HCT116 (cell line): ENCODE data around the gene CHST12. TPM values are rescaled to one million over a fixed set of nuclear protein-coding genes. Genes with fewer than 3 reads are reported as not detected.

ENCODE experiments used
- ATAC-seq: fragments of 200-7000 bp; cut with Tn5 transposase; 2 replicates; pipeline ENCODE4 v1.9.1; 2020; ENCODE audit warnings: mild to moderate bottlenecking, moderate library complexity
- BruUV-seq: library from RNA; stranded (reverse); fragments of 400-500 nt; replicated peaks from 2 replicates; lab custom pipeline; 2021; lab: Mats Ljungman, UMichigan
- CTCF ChIA-PET: fragments of 300-600 bp; sonication (Branson Sonifier 250); formaldehyde crosslinking; loops from one replicate; lab custom pipeline; 2021; ENCODE audit warnings: antibody characterized with exemption; lab: Charles Lee
- POLR2A ChIA-PET: fragments of 300-600, 350-600 bp; sonication (Branson Sonifier 250); formaldehyde crosslinking; loops from one replicate; lab custom pipeline; 2021; ENCODE audit warnings: antibody characterized with exemption; lab: Charles Lee
- RAD21 ChIA-PET, 2 experiments: fragments of 300-600 bp; sonication (Branson Sonifier 250); formaldehyde crosslinking; loops; one replicate each; lab custom pipeline; 2023; ENCODE audit warnings: low total read pairs in 2 of 2; ENCODE audit not compliant: uncharacterized antibody in 2 of 2, unreplicated experiment in 2 of 2, low non-redundant PET in 1 of 2; lab: Charles Lee
- DNase-seq: peaks from one replicate; pipeline ENCODE4 v3.0.0-alpha.2; 2010; ENCODE audit warnings: low read depth, low spot score
- H2AFZ ChIP-seq: fragments of 200-600 bp; shearing (Covaris generic), sonication (generic); 2 replicates; pipeline ENCODE4 v1.6.1; 2017; ENCODE audit warnings: low read depth, mixed run types, mixed read lengths, antibody characterized with exemption, low read length; ENCODE audit not compliant: poor library complexity, severe bottlenecking
- H3K27ac ChIP-seq: 2 replicates; pipeline ENCODE4 v1.5.1; 2012; ENCODE audit warnings: low read depth, low read length
- H3K27me3 ChIP-seq: fragments of 200-600 bp; sonication (generic); 2 replicates; pipeline ENCODE4 v1.6.1; 2016; ENCODE audit warnings: mixed run types, low read length, mixed read lengths; ENCODE audit not compliant: insufficient read depth
- H3K36me3 ChIP-seq, 2 experiments: fragments of 200-500 bp in 1 of 2; fragments of 200-600 bp in 1 of 2; sonication (Bioruptor generic) in 1 of 2; sonication (generic) in 1 of 2; 2 replicates each; pipeline versions ENCODE4 v1.5.1 to v1.6.1; 2014 to 2016; ENCODE audit warnings: low read length in 2 of 2, inconsistent platforms in 1 of 2, mixed read lengths in 1 of 2, mixed run types in 1 of 2; ENCODE audit not compliant: insufficient read depth in 2 of 2, control insufficient read depth in 1 of 2
- H3K4me1 ChIP-seq, 2 experiments: fragments of 200-600 bp in 1 of 2; sonication (generic) in 1 of 2; 2 replicates each; pipeline versions ENCODE4 v1.5.1 to v1.6.1; 2012 to 2017; ENCODE audit warnings: low read length in 2 of 2, inconsistent platforms in 1 of 2, mild to moderate bottlenecking in 1 of 2, mixed read lengths in 1 of 2, mixed run types in 1 of 2, moderate library complexity in 1 of 2; ENCODE audit not compliant: insufficient read depth in 2 of 2, control insufficient read depth in 1 of 2
- H3K4me2 ChIP-seq: fragments of 200-600 bp; sonication (generic); 2 replicates; pipeline ENCODE4 v1.6.1; 2017; ENCODE audit warnings: mixed run types, low read length, mixed read lengths
- H3K4me3 ChIP-seq, 2 experiments: fragments of 200-600 bp in 1 of 2; sonication (generic) in 1 of 2; replicated peaks in 1 of 2; 2 replicates each; pipeline ENCODE4 v1.5.1; 2011 to 2016; ENCODE audit warnings: low read length in 2 of 2, control low read depth in 1 of 2, low read depth in 1 of 2, mild to moderate bottlenecking in 1 of 2, mixed read lengths in 1 of 2, mixed run types in 1 of 2
- H3K79me2 ChIP-seq: fragments of 200-600 bp; sonication (generic); 2 replicates; pipeline ENCODE4 v1.6.1; 2017; ENCODE audit warnings: mild to moderate bottlenecking, mixed run types, low read length, moderate library complexity, mixed read lengths; ENCODE audit not compliant: insufficient read depth
- H3K9ac ChIP-seq: fragments of 200-600 bp; sonication (generic); 2 replicates; pipeline ENCODE4 v1.6.1; 2016; ENCODE audit warnings: low read length, mixed read lengths
- H3K9me2 ChIP-seq: fragments of 200-600 bp; sonication (generic), shearing (Covaris generic); 2 replicates; pipeline ENCODE4 v1.6.1; 2017; ENCODE audit warnings: mixed run types, mild to moderate bottlenecking, moderate library complexity; ENCODE audit not compliant: insufficient read depth
- H3K9me3 ChIP-seq, 2 experiments: fragments of 200-500 bp in 1 of 2; fragments of 200-600 bp in 1 of 2; sonication (Bioruptor generic) in 1 of 2; sonication (generic) in 1 of 2; 2 replicates each; pipeline ENCODE4 v1.6.1; 2014 to 2017; ENCODE audit warnings: low read length in 2 of 2, mixed read lengths in 2 of 2, inconsistent platforms in 1 of 2, low read depth in 1 of 2, mild to moderate bottlenecking in 1 of 2, mixed run types in 1 of 2, moderate library complexity in 1 of 2; ENCODE audit not compliant: control insufficient read depth in 1 of 2, insufficient read depth in 1 of 2
- H4K20me1 ChIP-seq: fragments of 200-600 bp; sonication (generic), shearing (Covaris generic); 2 replicates; pipeline ENCODE4 v1.6.1; 2017; ENCODE audit warnings: mixed run types, mild to moderate bottlenecking, moderate library complexity; ENCODE audit not compliant: insufficient read depth
- CBX3 ChIP-seq: IDR thresholded peaks from 2 replicates; pipeline ENCODE4 v1.6.1; 2012; ENCODE audit warnings: low read depth
- CEBPB ChIP-seq: IDR thresholded peaks from 2 replicates; pipeline ENCODE4 v1.6.1; 2012; ENCODE audit warnings: low read depth
- CTCF ChIP-seq, 3 experiments: fragments of 200-600 bp in 1 of 3; sonication (generic) in 1 of 3; IDR thresholded peaks in 2 of 3; conservative IDR thresholded peaks in 1 of 3; 2 replicates each; pipeline ENCODE4 v1.5.1; 2012 to 2017; ENCODE audit warnings: low read depth in 2 of 3, low read length in 2 of 3, antibody characterized with exemption in 1 of 3, borderline replicate concordance in 1 of 3, control low read depth in 1 of 3, mild to moderate bottlenecking in 1 of 3, mixed read lengths in 1 of 3, mixed run types in 1 of 3, moderate library complexity in 1 of 3; ENCODE audit not compliant: insufficient read depth in 1 of 3
- EGR1 ChIP-seq: IDR thresholded peaks from 2 replicates; pipeline ENCODE4 v1.6.1; 2012; ENCODE audit warnings: low read depth
- EZH2 ChIP-seq: fragments of 200-600 bp; sonication (generic); IDR thresholded peaks from 2 replicates; pipeline ENCODE4 v1.6.1; 2017; ENCODE audit warnings: antibody characterized with exemption, mixed run types
- EZH2phosphoT487 ChIP-seq: fragments of 200-600 bp; IDR thresholded peaks from 2 replicates; pipeline ENCODE4 v1.6.1; 2018; ENCODE audit warnings: antibody characterized with exemption, borderline replicate concordance
- FOSL1 ChIP-seq: IDR thresholded peaks from 2 replicates; pipeline ENCODE4 v1.6.1; 2012; ENCODE audit warnings: low read depth
- MAX ChIP-seq: IDR thresholded peaks from 2 replicates; pipeline ENCODE4 v1.6.1; 2012
- POLR2AphosphoS5 ChIP-seq: IDR thresholded peaks from 2 replicates; pipeline ENCODE4 v1.6.1; 2011; ENCODE audit warnings: mild to moderate bottlenecking, low read depth, low read length, moderate library complexity
- REST ChIP-seq: IDR thresholded peaks from 2 replicates; pipeline ENCODE4 v1.6.1; 2012; ENCODE audit warnings: low read depth
- SP1 ChIP-seq: IDR thresholded peaks from 2 replicates; pipeline ENCODE4 v1.6.1; 2012; ENCODE audit warnings: low read depth
- SRF ChIP-seq: IDR thresholded peaks from 2 replicates; pipeline ENCODE4 v1.6.1; 2012; ENCODE audit warnings: low read depth
- TCF7L2 ChIP-seq: IDR thresholded peaks from 2 replicates; pipeline ENCODE4 v1.7.0; 2011; ENCODE audit warnings: borderline replicate concordance, inconsistent platforms; ENCODE audit not compliant: insufficient read depth, insufficient read length; ENCODE audit errors: extremely low read depth
- YY1 ChIP-seq: IDR thresholded peaks from 2 replicates; pipeline ENCODE4 v1.6.1; 2011; ENCODE audit warnings: low read length, low read depth, moderate library complexity, mild to moderate bottlenecking; ENCODE audit not compliant: insufficient replicate concordance; ENCODE audit errors: extremely low read depth
- intact Hi-C: fragments of 100-400 bp; cut with micrococcal nuclease; formaldehyde crosslinking; loops from 2 replicates; pipeline ENCODE4 v1.10.0; 2022
- total RNA-seq: library from RNA; stranded (reverse); gene quantifications from one replicate; pipeline ENCODE4 v1.2.1, GENCODE V29; 2021; ENCODE audit not compliant: unreplicated experiment

CHST12 gene
- total RNA-seq, 1 experiment from 2014 or later = 14.2 TPM

- POLR2A ChIA-PET = no interaction called here
- H3K4me1 ChIP-seq = peaks cover 4 to 5% of the 10 kb centered on the region in 2 experiments; a peak in 2 of 4 replicates
- no TSS peak for BruUV-seq
- CTCF ChIA-PET = interaction anchor here (1.1 kb wide), 1 partner anchor 14 kb away, joined by 5 read pairs; no protein-coding TSS in a partner anchor
- intact Hi-C loops = no loop called here
- no peak overlapping the region for H3K4me3 ChIP-seq
- H3K27ac ChIP-seq = no peak overlapping the region
- RAD21 ChIA-PET = no interaction called here
- peak in 2 of 3 experiments; percentile 17 to 20; a peak in 2 of 6 replicates for TF ChIP-seq CTCF (IDR thresholded peaks at IDR 0.05 in 2 of 3, conservative IDR thresholded peaks at IDR 0.05 in 1 of 3; ENCODE audit: borderline replicate concordance in 1 of 3, insufficient read depth in 1 of 3, low read depth in 2 of 3, low read length in 2 of 3)
- peak; percentile 74 for TF ChIP-seq YY1
- TF ChIP-seq MAX = no peak
- TF ChIP-seq EZH2 = no peak
- no peaks in the 10 kb centered on the region for H4K20me1 ChIP-seq
- DNase-seq (no peak), ATAC-seq (no peak)
- no peak overlapping the region for H3K9ac ChIP-seq
- peaks cover 3 to 12% of the 10 kb centered on the region in 2 experiments; a peak in 2 of 4 replicates for H3K9me3 ChIP-seq
- H2AFZ ChIP-seq = no peak overlapping the region
- H3K79me2 ChIP-seq = no peaks in the 10 kb centered on the region
- no peak overlapping the region for H3K4me2 ChIP-seq
- no peaks in the 10 kb centered on the region for H3K36me3 ChIP-seq
- no peaks in the 10 kb centered on the region for H3K9me2 ChIP-seq
- no peaks in the 10 kb centered on the region for H3K27me3 ChIP-seq
Observed at GRCh38 chr7:2482725-2483451, 79.5 kb downstream of the CHST12 start.

GRCh38 chr7:2483494-2483893 is 80.1 kb downstream of the CHST12 start:
- RAD21 ChIA-PET = no interaction called here
- Histone ChIP-seq H2AFZ (no peak overlapping the region), H3K4me3 (no peak overlapping the region), H3K4me1 (no peaks in the 10 kb centered on the region), H3K9me3 (peaks cover 3 to 12% of the 10 kb centered on the region in 2 experiments; a peak in 2 of 4 replicates), H3K9me2 (no peaks in the 10 kb centered on the region), H3K27me3 (no peaks in the 10 kb centered on the region), H3K36me3 (no peaks in the 10 kb centered on the region), H3K4me2 (no peak overlapping the region), H4K20me1 (no peaks in the 10 kb centered on the region), H3K9ac (no peak overlapping the region), H3K79me2 (no peaks in the 10 kb centered on the region), H3K27ac (no peak overlapping the region)
- no peak for DNase-seq
- intact Hi-C loops = no loop called here
- no peak for ATAC-seq
- POLR2A ChIA-PET = no interaction called here
- BruUV-seq = no TSS peak
- CTCF ChIA-PET = interaction anchor here (1.1 kb wide), 1 partner anchor 14 kb away, joined by 5 read pairs; no protein-coding TSS in a partner anchor
- TF ChIP-seq SRF = no peak
- TF ChIP-seq REST = no peak
- TF ChIP-seq EGR1 = no peak
- no peak for TF ChIP-seq CEBPB
- no peak for TF ChIP-seq YY1
- TF ChIP-seq EZH2phosphoT487 = no peak
- no peak for TF ChIP-seq CBX3
- TF ChIP-seq SP1 = no peak
- no peak for TF ChIP-seq POLR2AphosphoS5
- no peak for TF ChIP-seq TCF7L2
- TF ChIP-seq FOSL1 = no peak
